ENCODE results near the gene IL17RE. TPM values are rescaled to one million over a fixed set of nuclear protein-coding genes. Genes with fewer than 3 reads are reported as not detected.
"Not testable (repeated sequence)": the region's sequence is repeated elsewhere in the genome, so short reads cannot be mapped to it uniquely, and the experiment has no call there.

Gene IL17RE
- total RNA-seq, 4 donors from 2014 or later = 0.99 to 1.7 (median 1.2) TPM

DNA sequence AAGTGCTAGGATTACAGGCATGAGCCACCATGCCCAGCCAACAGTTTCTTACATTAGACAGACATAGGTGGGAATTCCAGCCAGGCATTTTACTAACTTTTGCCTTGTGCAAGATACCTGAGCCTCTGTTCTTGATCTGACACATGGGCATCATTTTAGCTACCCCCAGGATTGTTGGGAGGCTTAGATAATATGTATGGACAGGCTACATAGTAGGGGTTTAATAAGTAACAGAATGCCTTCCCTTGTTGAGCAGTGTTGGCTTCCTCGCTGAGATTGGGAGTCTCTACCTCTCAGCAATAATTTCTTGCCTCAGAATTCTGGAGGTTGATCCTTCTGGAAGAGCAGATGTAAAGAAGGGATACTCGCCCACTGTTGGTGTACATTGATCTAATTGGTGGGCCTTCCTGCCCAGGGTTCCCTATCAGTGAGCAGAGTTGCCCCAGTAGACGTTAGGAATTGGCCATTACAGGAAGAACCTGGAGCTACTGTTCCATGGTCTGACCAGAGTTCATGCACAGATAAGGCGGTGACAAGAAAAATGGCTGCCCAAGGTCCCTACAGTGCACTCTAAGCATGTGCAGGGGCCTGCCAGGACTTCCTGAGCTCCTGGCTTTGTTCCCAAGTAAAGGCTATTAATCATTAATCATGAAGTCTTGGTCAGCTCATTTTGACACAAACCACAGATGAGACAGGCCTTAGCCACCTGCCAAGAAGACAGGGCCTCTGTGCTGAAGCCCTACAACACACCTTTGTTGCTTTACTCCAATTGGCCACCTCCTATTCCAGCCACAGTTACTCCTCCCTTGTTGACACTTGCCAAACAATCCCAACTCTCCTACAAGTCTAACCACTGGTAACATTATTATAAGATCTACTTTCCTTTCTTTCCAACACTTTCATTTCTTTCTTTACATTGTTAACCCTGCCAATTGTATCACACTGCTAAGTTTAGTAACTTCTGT lies 5.0 kb upstream of the IL17RE start:
- no peaks in the 10 kb centered on the region for H3K27me3 ChIP-seq
- H3K4me1 ChIP-seq = peaks cover 0 to 31% (median 23%) of the 10 kb centered on the region in 4 donors
- 50% methylated on average over 4 of the region's 4 CpGs for WGBS
- intact Hi-C loops (cut with DNase I) = no loop called here
- TF ChIP-seq EP300 (IDR thresholded peaks at IDR 0.05) = no peak
- TF ChIP-seq, protein P1, sequence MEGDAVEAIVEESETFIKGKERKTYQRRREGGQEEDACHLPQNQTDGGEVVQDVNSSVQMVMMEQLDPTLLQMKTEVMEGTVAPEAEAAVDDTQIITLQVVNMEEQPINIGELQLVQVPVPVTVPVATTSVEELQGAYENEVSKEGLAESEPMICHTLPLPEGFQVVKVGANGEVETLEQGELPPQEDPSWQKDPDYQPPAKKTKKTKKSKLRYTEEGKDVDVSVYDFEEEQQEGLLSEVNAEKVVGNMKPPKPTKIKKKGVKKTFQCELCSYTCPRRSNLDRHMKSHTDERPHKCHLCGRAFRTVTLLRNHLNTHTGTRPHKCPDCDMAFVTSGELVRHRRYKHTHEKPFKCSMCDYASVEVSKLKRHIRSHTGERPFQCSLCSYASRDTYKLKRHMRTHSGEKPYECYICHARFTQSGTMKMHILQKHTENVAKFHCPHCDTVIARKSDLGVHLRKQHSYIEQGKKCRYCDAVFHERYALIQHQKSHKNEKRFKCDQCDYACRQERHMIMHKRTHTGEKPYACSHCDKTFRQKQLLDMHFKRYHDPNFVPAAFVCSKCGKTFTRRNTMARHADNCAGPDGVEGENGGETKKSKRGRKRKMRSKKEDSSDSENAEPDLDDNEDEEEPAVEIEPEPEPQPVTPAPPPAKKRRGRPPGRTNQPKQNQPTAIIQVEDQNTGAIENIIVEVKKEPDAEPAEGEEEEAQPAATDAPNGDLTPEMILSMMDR (IDR thresholded peaks at IDR 0.05) = no peak
- no peak for TF ChIP-seq POLR2AphosphoS5 (IDR thresholded peaks at IDR 0.05)
- no peak for TF ChIP-seq POLR2A (IDR thresholded peaks at IDR 0.05; ENCODE audit: low read depth)
- H3K27ac ChIP-seq (replicated peaks in 1 of 4) = no peak overlapping the region
- DNase-seq (ENCODE audit: extremely low spot score) = no peak
- no peak overlapping the region for H3K4me3 ChIP-seq
- H3K36me3 ChIP-seq = peaks cover 10 to 18% (median 15%) of the 10 kb centered on the region in 4 donors
- no peaks in the 10 kb centered on the region for H3K9me3 ChIP-seq

DNA sequence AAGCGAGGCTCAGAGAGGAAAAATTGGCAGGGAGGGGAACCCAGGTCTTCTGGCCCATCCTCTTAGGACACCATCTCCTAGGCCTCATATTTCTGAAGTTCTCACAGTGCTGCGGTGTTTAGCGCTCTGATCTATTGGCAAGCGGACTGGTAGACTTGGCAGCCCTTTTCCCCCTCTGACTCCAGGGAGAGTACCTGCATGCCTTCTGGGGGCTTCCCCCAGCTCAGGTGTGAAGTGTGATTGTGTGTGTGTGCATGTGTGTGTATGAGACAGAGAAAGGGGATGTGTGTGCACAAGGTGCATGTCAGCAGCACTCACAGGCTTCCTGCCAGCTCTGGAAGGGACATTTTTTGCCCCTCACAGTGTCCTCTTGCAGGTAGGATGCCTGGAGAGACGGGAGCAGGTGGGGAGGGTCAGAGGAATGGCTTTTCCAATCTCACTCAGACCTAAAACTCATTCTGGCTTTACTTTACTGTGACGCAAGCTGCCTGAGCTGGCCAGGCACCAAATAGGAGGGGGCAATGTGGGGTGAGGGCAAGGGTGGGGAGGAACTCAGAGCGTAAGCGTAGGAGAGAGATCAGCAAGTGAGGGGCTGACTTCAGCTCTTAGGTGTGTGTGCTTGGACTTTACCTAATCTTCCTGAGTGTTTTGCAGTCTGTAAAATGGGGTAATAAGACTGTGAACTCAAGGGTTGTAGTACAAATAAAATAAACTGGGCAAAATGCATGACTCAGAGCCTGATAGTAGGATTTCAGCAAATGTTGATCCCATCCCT lies 4.0 kb upstream of the IL17RE start:
- DNase-seq (ENCODE audit: extremely low spot score) = no peak
- no peak overlapping the region for H3K4me3 ChIP-seq
- TF ChIP-seq, protein P1 (IDR thresholded peaks at IDR 0.05) = no peak
- TF ChIP-seq EP300 (IDR thresholded peaks at IDR 0.05) = no peak
- TF ChIP-seq POLR2A (IDR thresholded peaks at IDR 0.05; ENCODE audit: low read depth) = no peak
- no peak for TF ChIP-seq POLR2AphosphoS5 (IDR thresholded peaks at IDR 0.05)
- intact Hi-C loops (cut with DNase I) = no loop called here
- no peaks in the 10 kb centered on the region for H3K9me3 ChIP-seq
- WGBS = 68% methylated on average over 8 of the region's 8 CpGs
- peaks cover under 1 to 9% (median 5%) of the 10 kb centered on the region in 4 donors for H3K36me3 ChIP-seq
- H3K27me3 ChIP-seq = no peaks in the 10 kb centered on the region
- no peak overlapping the region for H3K27ac ChIP-seq (replicated peaks in 1 of 4)
- peaks cover 0 to 36% (median 25%) of the 10 kb centered on the region in 4 donors for H3K4me1 ChIP-seq

DNA sequence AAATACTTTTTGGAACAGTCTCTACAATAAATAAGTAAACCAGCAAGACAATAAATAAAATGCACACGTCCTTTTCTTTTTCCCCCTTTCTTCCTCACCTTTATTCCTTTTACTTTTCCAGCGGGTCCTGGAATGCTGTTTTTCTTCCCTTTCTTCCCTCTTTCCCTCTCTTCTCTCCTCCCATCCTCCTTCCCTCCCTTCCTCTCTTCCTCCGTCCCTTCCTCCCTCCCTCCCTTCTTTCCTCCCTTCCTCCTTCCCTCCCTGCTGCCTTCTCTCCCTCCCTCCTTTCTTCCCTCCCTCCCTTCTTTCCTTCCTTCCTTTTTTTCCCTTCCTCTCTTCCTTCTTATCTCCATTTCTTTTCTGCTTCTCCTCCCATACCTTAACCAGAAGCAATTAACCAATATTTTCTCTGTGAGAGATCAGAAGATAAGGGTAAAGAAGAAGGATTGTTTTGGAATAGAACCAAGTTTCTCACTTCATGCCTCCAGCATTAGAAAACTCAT lies 3.3 kb upstream of the IL17RE start:
- H3K27ac ChIP-seq (replicated peaks in 1 of 4) = no peak overlapping the region
- no peaks in the 10 kb centered on the region for H3K27me3 ChIP-seq
- H3K36me3 ChIP-seq = peaks cover 0 to 4% (median 2%) of the 10 kb centered on the region in 4 donors
- peaks cover 0 to 36% (median 23%) of the 10 kb centered on the region in 4 donors for H3K4me1 ChIP-seq
- H3K4me3 ChIP-seq = no peak overlapping the region
- TF ChIP-seq POLR2A (IDR thresholded peaks at IDR 0.05; ENCODE audit: low read depth) (no peak), POLR2AphosphoS5 (IDR thresholded peaks at IDR 0.05) (no peak), EP300 (IDR thresholded peaks at IDR 0.05) (no peak)
- TF ChIP-seq, protein P1 (IDR thresholded peaks at IDR 0.05) = no peak
- no peaks in the 10 kb centered on the region for H3K9me3 ChIP-seq
- intact Hi-C loops (cut with DNase I) = no loop called here
- WGBS = 84% methylated on average over 3 of the region's 3 CpGs
- no peak for DNase-seq (ENCODE audit: extremely low spot score)

DNA sequence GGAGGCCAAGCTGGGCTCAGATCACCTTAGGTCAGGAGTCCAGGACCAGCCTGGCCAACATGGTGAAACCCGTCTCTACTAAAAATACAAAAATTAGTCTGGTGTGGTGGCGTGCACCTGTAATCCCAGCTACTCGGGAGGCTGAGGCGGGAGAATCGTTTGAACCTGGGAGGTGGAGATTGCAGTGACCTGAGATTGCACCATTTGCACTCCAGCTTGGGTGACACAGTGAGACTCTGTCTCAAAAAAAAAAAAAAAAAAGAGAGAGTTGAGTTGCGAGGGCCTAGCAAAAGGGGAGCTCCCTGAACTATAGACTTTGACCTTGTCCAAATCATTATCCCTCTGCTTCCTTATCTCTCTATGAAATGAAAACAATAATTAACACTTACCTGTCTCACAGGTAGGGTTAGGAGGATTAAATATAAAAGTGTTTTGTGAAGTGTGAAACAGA lies 1.7 kb upstream of the IL17RE start:
- H3K27me3 ChIP-seq; H3K27ac ChIP-seq (replicated peaks in 1 of 4); DNase-seq (ENCODE audit: extremely low spot score); H3K4me3 ChIP-seq; intact Hi-C loops (cut with DNase I); H3K9me3 ChIP-seq; H3K36me3 ChIP-seq: not testable (repeated sequence)
- WGBS = 91% methylated on average over 6 of the region's 6 CpGs
- peaks cover 0 to 36% (median 23%) of the 10 kb centered on the region in 4 donors for H3K4me1 ChIP-seq

DNA sequence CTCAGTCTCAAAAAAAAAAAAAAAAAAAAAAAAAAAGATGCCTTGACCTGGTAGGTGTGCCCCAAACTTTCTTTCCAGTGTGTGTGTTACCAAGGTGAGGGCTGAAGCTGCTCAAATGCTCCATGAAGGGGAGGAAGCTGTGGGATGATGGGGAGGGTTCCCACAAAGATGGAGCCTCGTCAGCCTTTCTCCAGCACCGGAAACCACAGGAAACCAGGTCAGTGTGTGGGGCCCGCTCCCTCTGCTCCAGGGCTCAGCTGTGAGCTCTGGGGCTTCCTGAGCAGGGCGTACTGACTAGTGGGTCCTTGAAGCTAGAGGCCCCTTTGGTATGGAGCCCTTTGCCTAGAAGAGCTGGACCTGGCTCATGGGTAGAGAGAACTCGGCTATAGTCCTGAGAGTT lies 681 bp upstream of the IL17RE start:
- TF ChIP-seq POLR2A (IDR thresholded peaks at IDR 0.05; ENCODE audit: low read depth) (no peak), EP300 (IDR thresholded peaks at IDR 0.05) (no peak), POLR2AphosphoS5 (IDR thresholded peaks at IDR 0.05) (no peak)
- TF ChIP-seq, protein P1 (IDR thresholded peaks at IDR 0.05) = no peak
- DNase-seq (ENCODE audit: extremely low spot score) = no peak
- H3K9me3 ChIP-seq = no peaks in the 10 kb centered on the region
- H3K27ac ChIP-seq (replicated peaks in 1 of 4) = no peak overlapping the region
- WGBS = 72% methylated on average over 4 of the region's 5 CpGs
- H3K4me1 ChIP-seq = peaks cover 0 to 36% (median 23%) of the 10 kb centered on the region in 4 donors
- intact Hi-C loops (cut with DNase I) = no loop called here
- no peak overlapping the region for H3K4me3 ChIP-seq
- no peaks in the 10 kb centered on the region for H3K27me3 ChIP-seq
- H3K36me3 ChIP-seq = no peaks in the 10 kb centered on the region

All from esophagus muscularis mucosa (tissue), 4 donors.